ENCODE data around the gene VIPR1.

Gene VIPR1

GRCh38 chr3:42501681-42502428 lies 588 bp upstream of the VIPR1 start:
- ChIA-PET CTCF (no interaction called here), POLR2A (interaction anchor here (0.8 to 1.1 kb wide), 8 partner anchors 10 to 98 kb away, joined by 3 to 5 read pairs (median 4); partner anchors contain the start of gene NKTR)
- no peak for TF ChIP-seq FOXM1 (IDR thresholded peaks at IDR 0.05; ENCODE audit: borderline replicate concordance)
- peak; percentile 31; the same call in 1 of the 2 replicates for TF ChIP-seq L3MBTL2 (conservative IDR thresholded peaks at IDR 0.05)
- DNase-seq (ENCODE audit: extremely low spot score) = no peak

DNA sequence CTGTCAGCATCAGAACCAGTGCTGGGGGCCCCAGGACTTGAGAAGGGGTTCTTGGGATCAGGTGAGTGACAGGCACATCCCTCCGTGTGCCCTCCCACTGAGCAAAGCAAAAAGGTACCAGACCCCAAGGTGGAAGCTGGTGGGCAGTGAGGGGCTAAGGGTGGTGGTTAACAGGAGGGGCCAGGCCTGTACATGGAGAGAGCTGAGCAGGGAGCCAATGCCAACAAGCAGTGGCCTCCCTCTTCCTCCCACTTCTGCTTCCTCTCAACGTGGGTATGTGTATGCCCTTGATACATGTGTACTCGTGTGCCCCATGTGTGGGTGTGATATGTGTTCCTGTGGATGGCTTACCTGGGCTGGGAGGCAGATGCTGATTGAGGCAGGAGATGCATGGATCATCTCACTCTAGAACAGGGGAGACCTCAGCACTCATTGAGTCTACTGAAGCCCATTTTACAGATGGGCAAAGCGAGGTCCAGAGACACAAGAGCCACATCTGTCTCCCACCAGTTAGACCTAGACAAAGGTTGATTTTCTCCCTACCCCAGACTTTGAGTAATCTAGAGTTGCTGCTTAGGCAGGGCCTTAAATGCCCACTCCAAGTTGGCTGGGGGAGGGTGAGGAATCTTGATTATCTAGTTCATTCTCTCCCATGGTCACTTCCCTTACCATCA lies 945 bp downstream of the VIPR1 start:
- no peak for DNase-seq (ENCODE audit: extremely low spot score)
- TF ChIP-seq L3MBTL2 (conservative IDR thresholded peaks at IDR 0.05) (no peak), LEF1 (IDR thresholded peaks at IDR 0.05; ENCODE audit: borderline replicate concordance) (no peak), ZNF384 (IDR thresholded peaks at IDR 0.05) (no peak)
- TF ChIP-seq, protein P1, sequence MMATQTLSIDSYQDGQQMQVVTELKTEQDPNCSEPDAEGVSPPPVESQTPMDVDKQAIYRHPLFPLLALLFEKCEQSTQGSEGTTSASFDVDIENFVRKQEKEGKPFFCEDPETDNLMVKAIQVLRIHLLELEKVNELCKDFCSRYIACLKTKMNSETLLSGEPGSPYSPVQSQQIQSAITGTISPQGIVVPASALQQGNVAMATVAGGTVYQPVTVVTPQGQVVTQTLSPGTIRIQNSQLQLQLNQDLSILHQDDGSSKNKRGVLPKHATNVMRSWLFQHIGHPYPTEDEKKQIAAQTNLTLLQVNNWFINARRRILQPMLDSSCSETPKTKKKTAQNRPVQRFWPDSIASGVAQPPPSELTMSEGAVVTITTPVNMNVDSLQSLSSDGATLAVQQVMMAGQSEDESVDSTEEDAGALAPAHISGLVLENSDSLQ (IDR thresholded peaks at IDR 0.05) = peak; percentile 43; the same call in 1 of the 2 replicates
- ChIA-PET CTCF (no interaction called here), POLR2A (no interaction called here)

DNA sequence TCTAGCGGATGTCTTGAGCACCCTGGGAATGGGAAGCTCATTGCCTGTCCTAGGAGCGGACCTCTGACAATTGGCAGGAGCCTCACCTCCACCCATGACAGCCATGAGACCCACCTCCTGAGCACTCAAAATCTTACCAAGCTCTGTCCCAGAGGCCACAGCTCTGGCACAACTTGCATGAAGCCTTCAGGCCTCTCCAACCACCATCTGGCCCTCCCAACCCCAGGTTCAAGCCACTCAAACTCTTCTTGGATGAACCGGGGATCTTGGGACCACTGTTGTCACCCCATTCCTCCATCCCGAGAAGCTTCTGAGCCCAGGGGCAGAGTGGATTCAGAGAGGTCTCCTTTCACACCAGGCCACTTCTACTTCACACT lies 1.5 kb downstream of the VIPR1 start:
- CTCF ChIA-PET = no interaction called here
- TF ChIP-seq L3MBTL2 (conservative IDR thresholded peaks at IDR 0.05) (no peak), ZNF384 (IDR thresholded peaks at IDR 0.05) (no peak)
- no peak for DNase-seq (ENCODE audit: extremely low spot score)
- POLR2A ChIA-PET = no interaction called here

- CTCF ChIA-PET = no interaction called here
Measured at GRCh38 chr3:42504334-42505127, 2.1 kb downstream of the VIPR1 start.

GRCh38 chr3:42505128-42505848 lies 2.8 kb downstream of the VIPR1 start:
- POLR2A ChIA-PET = no interaction called here
- CTCF ChIA-PET = no interaction called here
- no peak for DNase-seq (ENCODE audit: extremely low spot score)
- TF ChIP-seq LEF1 (IDR thresholded peaks at IDR 0.05; ENCODE audit: borderline replicate concordance) (no peak), BHLHE40 (IDR thresholded peaks at IDR 0.05; ENCODE audit: borderline replicate concordance) (no peak), SP1 (IDR thresholded peaks at IDR 0.05) (no peak), HDGF (IDR thresholded peaks at IDR 0.05; ENCODE audit: borderline replicate concordance) (no peak), ELF4 (IDR thresholded peaks at IDR 0.05) (no peak), ARNT (IDR thresholded peaks at IDR 0.05) (no peak), CTBP1 (IDR thresholded peaks at IDR 0.05; ENCODE audit: borderline replicate concordance) (no peak), FOXM1 (IDR thresholded peaks at IDR 0.05; ENCODE audit: borderline replicate concordance) (no peak), TARDBP (IDR thresholded peaks at IDR 0.05) (no peak), FOXK2 (IDR thresholded peaks at IDR 0.05) (no peak), ZNF384 (IDR thresholded peaks at IDR 0.05) (no peak)

More at GRCh38 chr3:42504334-42505127, 2.1 kb downstream of the VIPR1 start:
- DNase-seq (ENCODE audit: extremely low spot score) = no peak
- POLR2A ChIA-PET = no interaction called here
- TF ChIP-seq NFRKB (IDR thresholded peaks at IDR 0.05) = no peak
- TF ChIP-seq, protein P1 (IDR thresholded peaks at IDR 0.05) = no peak
- no peak for TF ChIP-seq SP1 (IDR thresholded peaks at IDR 0.05)
- TF ChIP-seq L3MBTL2 (conservative IDR thresholded peaks at IDR 0.05) = no peak
- TF ChIP-seq ELF4 (IDR thresholded peaks at IDR 0.05) = no peak
- TF ChIP-seq ARNT (IDR thresholded peaks at IDR 0.05) = no peak

DNA sequence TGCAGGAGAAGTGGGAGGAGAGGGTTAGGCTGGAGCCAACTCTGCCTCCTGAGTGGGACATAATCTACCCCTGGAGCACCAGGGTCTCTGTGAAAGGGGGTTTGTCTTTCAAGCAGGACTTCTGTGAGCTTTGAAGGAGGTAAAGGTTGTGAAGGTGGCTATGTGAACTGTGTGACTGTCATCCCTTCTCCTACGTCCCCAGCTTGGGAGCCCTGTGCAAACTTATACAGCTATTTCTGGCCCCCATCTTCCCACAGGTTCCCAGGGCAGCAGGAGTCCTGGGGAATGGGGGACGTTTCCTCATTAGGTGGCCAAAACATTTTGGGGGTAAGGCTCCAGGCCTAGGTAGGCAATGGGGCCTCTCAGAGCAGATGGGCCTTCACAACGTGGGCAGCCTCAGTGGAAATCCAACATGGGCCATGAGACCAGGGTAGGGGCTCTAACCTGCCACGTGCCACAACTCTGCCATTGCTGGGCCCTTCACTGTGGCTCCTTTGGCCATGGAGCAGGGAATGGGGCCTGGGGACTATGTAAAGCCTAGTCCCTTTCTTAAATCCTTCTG lies 3.5 kb downstream of the VIPR1 start:
- TF ChIP-seq ELF4 (IDR thresholded peaks at IDR 0.05) (no peak), FOXK2 (IDR thresholded peaks at IDR 0.05) (no peak), SP1 (IDR thresholded peaks at IDR 0.05) (no peak), FOXM1 (IDR thresholded peaks at IDR 0.05; ENCODE audit: borderline replicate concordance) (no peak), LEF1 (IDR thresholded peaks at IDR 0.05; ENCODE audit: borderline replicate concordance) (no peak), ARNT (IDR thresholded peaks at IDR 0.05) (no peak), FOXA1 (IDR thresholded peaks at IDR 0.05) (no peak)
- ChIA-PET POLR2A (no interaction called here), CTCF (no interaction called here)
- no peak for DNase-seq (ENCODE audit: extremely low spot score)

- ChIA-PET POLR2A (no interaction called here), CTCF (no interaction called here)
- TF ChIP-seq FOXA1 (IDR thresholded peaks at IDR 0.05) (no peak), L3MBTL2 (conservative IDR thresholded peaks at IDR 0.05) (no peak), FOXM1 (IDR thresholded peaks at IDR 0.05; ENCODE audit: borderline replicate concordance) (no peak), ELF4 (IDR thresholded peaks at IDR 0.05) (no peak), HDGF (IDR thresholded peaks at IDR 0.05; ENCODE audit: borderline replicate concordance) (no peak), ARNT (IDR thresholded peaks at IDR 0.05) (no peak)
- DNase-seq (ENCODE audit: extremely low spot score) = peak; percentile 34
Measured at GRCh38 chr3:42507252-42507651, 4.8 kb downstream of the VIPR1 start.
